HG02884 (cell line): ENCODE data around the gene GTSF1L.

Experiments used
- ATAC-seq: cut with Tn5 transposase; IDR thresholded peaks from one replicate; pipeline ENCODE4 v1.9.1; 2021; ENCODE audit warnings: mild to moderate bottlenecking, moderate library complexity; ENCODE audit not compliant: unreplicated experiment

The GTSF1L gene

DNA sequence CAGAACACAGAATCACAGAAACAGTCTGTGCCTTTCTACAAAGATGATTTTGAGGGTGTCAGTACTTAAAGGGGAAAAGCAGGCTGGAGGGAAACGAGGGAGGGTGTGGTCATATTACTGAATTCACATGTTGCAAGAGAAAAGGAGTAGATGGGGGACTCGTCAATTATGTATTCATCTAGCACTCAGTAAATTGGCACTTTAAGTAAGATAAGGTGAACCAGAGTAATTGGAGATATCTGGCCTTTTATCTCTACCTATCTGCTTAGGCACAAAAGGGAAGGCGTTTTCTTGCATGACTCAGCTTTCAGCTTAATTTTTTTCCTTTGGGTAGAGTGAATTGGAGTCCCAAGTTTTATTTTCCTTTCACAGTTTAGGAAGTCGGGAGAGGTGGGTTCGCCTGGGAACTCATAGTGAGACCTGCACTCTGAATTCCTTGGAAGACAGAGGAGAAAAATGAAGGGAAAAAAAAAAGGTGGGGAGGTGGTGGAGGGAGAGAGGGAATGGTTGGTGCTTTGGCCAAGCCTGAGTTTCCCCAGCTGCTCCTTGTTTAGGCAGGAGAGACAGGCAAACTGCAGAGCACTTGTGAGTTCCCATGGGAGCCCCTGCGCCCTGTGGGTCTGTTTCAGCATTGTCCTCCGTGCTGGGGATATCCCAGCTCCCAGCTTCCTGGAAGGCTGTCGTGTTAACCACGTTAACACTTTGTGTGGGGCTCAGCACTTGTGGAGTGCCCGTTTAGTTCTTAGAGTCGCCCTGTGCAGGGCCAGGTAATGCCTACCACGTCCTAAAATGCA is 19.7 kb upstream of the GTSF1L start:
- no peak for ATAC-seq

DNA sequence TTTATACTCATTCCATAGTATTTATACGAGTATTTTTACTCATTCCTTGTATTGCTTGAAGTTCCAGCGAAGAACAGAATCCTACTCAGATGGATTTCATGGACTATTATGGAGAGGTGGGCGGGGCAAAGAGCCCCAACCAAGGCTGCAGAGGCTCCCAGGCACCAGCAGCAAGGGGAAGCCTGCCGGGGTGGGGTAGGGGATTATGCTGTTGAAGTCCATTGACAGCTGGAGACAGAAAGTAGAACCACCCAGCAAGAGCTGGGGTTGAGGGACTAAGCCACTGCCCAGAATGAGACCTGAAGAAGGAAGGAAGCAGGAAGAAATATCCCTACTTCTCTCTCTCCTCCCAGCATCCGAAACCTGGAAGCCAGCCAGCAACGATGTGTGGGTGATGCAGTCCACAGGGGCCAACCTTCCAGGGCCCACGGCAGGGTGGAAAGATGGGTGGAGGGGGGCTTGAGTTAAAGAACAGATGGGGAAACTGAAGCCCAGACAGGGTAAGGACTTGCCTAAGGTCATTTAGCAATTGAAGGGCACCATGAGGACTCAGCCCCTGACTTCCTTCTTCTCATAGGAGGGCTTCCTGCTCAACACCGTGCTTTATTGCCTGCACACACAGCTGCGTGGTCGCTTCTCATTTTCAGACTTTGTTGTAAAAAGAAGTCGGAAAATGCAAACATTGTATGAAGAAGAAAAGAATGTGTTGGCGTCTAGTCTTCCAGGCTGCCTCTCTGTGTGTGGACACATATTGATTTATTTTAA is 18.3 kb upstream of the GTSF1L start:
- ATAC-seq = no peak

GRCh38 chr20:43744151-43744611 is 17.4 kb upstream of the GTSF1L start:
- ATAC-seq = no peak

GRCh38 chr20:43740642-43741041 is 13.8 kb upstream of the GTSF1L start:
- no peak for ATAC-seq

- no peak for ATAC-seq
These were observed 12.4 kb upstream of the GTSF1L start for GRCh38 chr20:43739148-43739749.

DNA sequence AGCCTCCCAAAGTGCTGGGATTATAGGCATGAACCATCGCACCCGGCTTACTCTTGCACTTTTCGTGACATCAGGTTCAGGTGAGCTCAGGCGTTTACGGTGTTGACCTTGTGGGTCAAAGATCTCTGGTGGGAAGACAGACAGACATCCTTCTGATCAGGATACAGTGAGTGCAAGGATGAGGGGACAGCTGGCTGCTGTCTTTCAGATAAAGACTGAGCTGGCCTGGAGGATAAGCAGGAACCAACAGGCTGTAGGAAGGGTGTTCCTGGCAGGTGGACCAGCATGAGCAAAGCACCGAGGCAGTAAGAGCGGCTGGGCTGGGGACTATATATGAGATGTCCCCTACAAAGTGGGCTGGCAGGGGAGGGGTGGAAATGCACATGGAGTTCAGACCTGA is 11.1 kb upstream of the GTSF1L start:
- ATAC-seq = no peak

GRCh38 chr20:43736588-43737158 is 9.9 kb upstream of the GTSF1L start:
- peak; percentile 84 for ATAC-seq

GRCh38 chr20:43731927-43732326 is 5.1 kb upstream of the GTSF1L start:
- ATAC-seq = no peak

DNA sequence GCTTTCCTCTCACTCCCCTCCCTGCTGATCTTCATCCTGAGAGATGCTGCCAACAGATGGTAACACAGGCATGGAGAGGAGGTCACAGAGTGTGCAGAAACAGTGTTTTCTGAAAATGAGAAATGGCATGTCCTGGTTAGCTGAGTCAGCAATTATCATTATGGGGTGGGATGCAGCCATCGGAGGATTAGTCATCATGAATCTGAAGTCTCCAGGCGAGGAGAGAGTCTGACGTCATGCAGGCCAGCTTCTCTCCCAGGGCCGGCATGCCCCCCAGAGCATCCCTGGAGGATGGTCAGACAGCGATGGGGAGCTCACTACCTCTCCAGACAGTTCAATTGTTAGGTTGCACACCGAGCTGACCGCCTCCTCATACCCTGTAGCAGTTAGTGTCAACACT is 4.7 kb upstream of the GTSF1L start:
- ATAC-seq = no peak

DNA sequence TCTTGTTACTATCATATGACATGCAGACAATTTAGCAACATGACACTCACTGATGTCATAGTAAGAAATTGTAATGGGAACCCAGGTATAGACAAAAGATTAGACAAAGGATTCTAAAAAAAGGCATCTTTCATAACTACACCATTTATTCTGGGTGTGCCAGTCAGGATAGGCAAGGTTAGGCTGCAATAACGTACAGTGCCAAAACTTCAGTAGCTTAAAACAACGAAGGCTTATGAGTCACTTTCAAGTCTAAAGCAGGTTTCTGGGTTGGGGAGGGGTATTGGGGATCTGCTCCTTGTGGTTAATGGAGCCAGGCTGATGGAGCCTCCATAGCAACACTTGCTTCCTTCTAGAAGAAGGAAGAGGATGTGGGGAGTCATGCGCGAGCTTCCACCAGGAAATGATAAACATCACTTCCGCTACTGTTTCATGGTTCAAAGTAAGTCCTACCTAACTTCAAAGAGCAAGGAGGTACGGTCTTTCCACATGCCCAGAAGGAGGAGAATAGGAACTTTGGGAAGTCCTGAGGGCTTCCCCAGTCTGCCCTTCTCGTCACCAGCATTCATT is 2.0 kb upstream of the GTSF1L start:
- no peak for ATAC-seq

GRCh38 chr20:43727980-43728590 is 1.3 kb upstream of the GTSF1L start:
- ATAC-seq = no peak

DNA sequence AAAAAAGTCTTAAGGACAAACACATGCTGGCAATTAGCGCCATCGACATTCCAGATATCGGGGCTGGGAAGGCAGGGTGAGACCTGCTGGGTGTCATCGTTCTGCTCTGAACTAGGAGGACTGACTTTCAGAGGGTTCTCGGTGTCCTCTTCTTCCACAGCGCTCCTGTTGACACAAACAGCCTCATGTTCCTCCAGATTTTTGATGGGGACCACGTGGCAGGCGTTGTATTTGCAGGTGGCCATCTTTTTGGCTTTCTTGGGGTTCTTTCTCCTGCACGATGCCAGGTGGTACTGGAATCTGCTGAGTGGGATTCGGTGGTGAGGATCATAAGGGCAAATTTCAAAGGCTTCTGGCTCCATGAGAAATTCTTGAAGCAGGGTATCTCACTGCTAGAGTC is 469 bp downstream of the GTSF1L start:
- ATAC-seq = no peak

DNA sequence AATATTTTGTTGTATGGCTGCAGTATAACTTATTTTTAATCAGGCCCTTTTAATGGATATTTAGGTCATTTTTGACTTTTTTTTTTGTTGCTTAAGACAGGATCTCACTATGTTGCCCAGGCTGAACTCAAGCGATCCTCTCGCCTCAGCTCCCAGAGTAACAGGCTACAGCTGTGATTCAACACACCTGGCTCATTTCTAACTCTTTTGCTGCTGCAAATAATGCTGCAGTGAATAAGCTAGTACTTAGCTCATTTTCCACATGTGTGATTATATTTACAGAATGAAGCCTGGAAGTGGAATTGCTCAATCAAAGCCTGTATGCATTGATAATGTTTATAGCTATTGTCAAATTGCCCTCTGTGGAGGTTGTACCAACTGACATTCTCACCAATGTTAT is 1.1 kb downstream of the GTSF1L start:
- ATAC-seq = no peak

- ATAC-seq = no peak
These were observed 2.4 kb downstream of the GTSF1L start for GRCh38 chr20:43724383-43724782.

DNA sequence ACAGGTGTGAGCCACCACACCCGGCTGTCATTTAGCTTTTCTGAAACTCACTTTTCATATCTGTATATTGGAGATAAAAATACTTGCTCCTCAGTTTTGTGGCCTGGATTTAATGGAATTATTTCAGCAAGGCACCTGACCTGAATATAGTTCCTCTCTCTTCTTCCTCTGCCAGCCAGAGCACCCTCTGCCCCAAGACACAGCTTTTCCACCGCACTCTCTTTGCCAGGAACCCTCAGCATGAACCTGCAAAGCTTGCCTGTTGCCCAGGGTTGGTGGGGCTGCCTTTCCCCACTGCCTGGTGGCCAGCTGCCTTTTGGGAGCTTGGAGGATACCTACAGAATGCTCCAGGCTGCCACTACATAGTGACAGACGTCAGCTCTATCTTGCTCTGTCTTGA is 3.1 kb downstream of the GTSF1L start:
- ATAC-seq = no peak

DNA sequence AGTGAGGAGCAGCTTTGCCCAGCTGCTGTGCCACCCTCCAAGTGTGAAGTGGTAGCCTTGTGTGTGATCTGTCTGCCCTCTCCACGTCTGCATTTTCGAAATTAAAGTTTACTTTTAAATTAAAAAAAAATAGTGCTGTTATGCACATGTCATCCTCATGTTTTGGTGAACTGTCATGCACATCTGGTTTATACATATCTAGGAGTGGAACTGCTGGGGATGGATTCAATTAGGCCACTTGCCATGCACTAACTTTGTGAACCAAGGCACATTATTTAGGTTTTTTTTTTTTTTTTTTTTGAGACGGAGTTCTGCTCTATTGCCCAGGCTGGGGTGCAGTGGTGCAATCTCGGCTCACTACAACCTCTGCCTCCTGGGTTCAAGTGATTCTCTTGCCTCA is 3.6 kb downstream of the GTSF1L start:
- no peak for ATAC-seq

- no peak for ATAC-seq
These were observed 4.7 kb downstream of the GTSF1L start for GRCh38 chr20:43722153-43722505.

DNA sequence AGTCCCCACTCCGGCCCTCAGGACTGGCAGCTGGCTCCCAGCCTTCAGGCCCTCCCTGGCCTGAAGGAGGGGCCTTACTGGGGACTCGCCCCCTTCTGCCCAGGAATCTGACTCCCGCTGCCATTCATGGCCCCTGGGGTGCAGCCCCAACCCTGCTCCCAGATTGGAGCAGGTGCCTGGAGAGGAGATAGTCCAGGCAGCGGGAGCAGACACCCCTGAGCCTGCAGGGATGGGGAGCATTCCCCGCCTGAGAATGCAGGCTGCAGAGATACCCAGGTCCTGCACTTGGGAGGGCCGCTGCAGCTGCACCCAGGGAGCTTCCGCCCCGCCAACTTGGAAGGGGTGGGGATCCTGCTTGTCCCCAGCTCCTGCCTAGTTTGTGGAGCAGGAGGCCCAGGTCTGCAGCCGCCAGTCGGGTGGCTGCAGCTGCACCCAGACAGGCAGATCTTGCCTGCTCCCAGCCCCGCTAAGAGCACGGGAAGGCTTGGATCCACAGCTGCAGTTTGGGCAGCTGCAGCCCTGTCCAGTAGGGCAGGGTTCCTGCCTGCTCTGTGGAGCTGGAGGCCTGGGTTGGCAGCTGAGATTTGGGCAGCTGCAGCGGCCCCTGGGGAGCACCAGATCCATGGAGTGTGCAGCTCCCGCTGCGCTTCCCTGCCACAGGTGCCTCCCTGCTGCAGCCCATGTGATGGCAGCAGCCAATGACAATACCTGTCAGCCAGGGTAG is 5.2 kb downstream of the GTSF1L start:
- ATAC-seq = no peak

DNA sequence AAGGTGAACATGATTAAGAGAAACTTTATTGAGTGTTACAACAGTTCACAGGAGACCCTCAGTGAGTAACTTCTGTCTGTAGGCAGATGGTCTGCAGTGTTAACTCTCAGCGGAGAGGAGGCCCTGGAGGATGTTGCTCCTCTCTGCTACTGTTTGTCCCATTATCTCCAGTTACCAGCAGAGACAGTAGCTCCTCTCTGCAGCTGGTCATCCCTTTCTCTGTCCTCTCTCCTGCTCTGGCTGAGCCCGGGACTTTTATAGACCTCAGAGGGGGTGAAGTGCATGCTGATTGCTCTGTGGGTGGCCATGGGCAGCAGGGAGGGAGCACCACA is 5.7 kb downstream of the GTSF1L start:
- no peak for ATAC-seq

- ATAC-seq = no peak
These were observed 6.8 kb downstream of the GTSF1L start for GRCh38 chr20:43720007-43720406.
